Chondrocyte (in vitro differentiated cells): ENCODE data around the gene IFTAP. TPM values are rescaled to one million over a fixed set of nuclear protein-coding genes. Genes with fewer than 3 reads are reported as not detected.
A peak's percentile ranks its signal among the peaks of the same experiment; 100 is the strongest.
"Not testable (repeated sequence)": the region's sequence is repeated elsewhere in the genome, so short reads cannot be mapped to it uniquely, and the experiment has no call there.

Experiments
- DNase-seq: peaks from one replicate; pipeline ENCODE4 v3.0.0; 2021; ENCODE audit warnings: mixed read lengths, low spot score
- H3K27ac Mint-ChIP-seq: one replicate; pipeline ENCODE4 v1.8.0; 2021; ENCODE audit warnings: mild to moderate bottlenecking, moderate library complexity, mixed read lengths; ENCODE audit not compliant: unreplicated experiment
- H3K27me3 Mint-ChIP-seq: 2 replicates; pipeline ENCODE4 v1.8.0; 2021; ENCODE audit warnings: low read depth, mixed read lengths
- H3K36me3 Mint-ChIP-seq: 2 replicates; pipeline ENCODE4 v1.8.0; 2021; ENCODE audit warnings: low read depth, mixed read lengths
- H3K4me1 Mint-ChIP-seq: 2 replicates; pipeline ENCODE4 v1.8.0; 2021; ENCODE audit warnings: low read depth, mild to moderate bottlenecking, mixed read lengths
- H3K4me3 Mint-ChIP-seq: one replicate; pipeline ENCODE4 v1.8.0; 2021; ENCODE audit warnings: mild to moderate bottlenecking, moderate library complexity, mixed read lengths; ENCODE audit not compliant: unreplicated experiment
- H3K9me3 Mint-ChIP-seq: 2 replicates; pipeline ENCODE4 v1.8.0; 2021; ENCODE audit warnings: low read depth, mixed read lengths
- long read RNA-seq: library from polyadenylated mRNA; stranded (forward); transcript quantifications from one replicate; pipeline ENCODE4 v2.0.0, GENCODE V29; 2021
- total RNA-seq: library from RNA; stranded (reverse); gene quantifications from 3 replicates; pipeline ENCODE4 v1.2.1, GENCODE V29; 2021
- TF ChIP-seq, protein P1 (sequence below): fragments of 200-600 bp; sonication (generic); IDR thresholded peaks from 2 replicates; pipeline ENCODE4 v1.5.0; 2021; ENCODE audit warnings: antibody characterized with exemption, mild to moderate bottlenecking, moderate library complexity

The IFTAP gene, protein sequence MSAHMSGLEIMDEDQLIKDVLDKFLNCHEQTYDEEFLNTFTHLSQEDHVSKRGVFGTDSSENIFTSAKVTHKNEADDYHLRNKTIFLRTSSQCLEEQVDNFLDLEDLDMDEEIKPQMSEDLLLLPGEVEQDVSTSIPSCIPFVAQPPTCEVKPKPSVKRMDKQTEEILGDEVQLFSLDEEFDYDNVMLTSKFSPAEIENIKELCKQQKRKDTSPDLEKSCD
- total RNA-seq, result 16.4 to 19.7 TPM (median 17.9 TPM) in 3 replicates
- long read RNA-seq, partial matches to known transcripts, result 1 of 13 reads
- long read RNA-seq, other reads (novel, unspliced or antisense), result 2 of 13 reads

GRCh38 chr11:36594316-36594989, at the start of gene IFTAP:
Gene IFTAP, plus strand, starts transcription at chr11:36594502. Its CDS starts 15,602 bp downstream, at chr11:36610104.
- Mint-ChIP-seq H3K9me3 (no peaks in the 10 kb centered on the region), H3K4me3 (peak within 1 kb of the TSS; percentile 93), H3K36me3 (no peaks in the 10 kb centered on the region), H3K27me3 (peaks cover 25% of the 10 kb centered on the region), H3K4me1 (peaks cover 11% of the 10 kb centered on the region), H3K27ac (peak within 1 kb of the TSS; percentile 80)
- TF ChIP-seq, protein P1, sequence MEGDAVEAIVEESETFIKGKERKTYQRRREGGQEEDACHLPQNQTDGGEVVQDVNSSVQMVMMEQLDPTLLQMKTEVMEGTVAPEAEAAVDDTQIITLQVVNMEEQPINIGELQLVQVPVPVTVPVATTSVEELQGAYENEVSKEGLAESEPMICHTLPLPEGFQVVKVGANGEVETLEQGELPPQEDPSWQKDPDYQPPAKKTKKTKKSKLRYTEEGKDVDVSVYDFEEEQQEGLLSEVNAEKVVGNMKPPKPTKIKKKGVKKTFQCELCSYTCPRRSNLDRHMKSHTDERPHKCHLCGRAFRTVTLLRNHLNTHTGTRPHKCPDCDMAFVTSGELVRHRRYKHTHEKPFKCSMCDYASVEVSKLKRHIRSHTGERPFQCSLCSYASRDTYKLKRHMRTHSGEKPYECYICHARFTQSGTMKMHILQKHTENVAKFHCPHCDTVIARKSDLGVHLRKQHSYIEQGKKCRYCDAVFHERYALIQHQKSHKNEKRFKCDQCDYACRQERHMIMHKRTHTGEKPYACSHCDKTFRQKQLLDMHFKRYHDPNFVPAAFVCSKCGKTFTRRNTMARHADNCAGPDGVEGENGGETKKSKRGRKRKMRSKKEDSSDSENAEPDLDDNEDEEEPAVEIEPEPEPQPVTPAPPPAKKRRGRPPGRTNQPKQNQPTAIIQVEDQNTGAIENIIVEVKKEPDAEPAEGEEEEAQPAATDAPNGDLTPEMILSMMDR, result no peak
- DNase-seq, result no peak

GRCh38 chr11:36550385-36551115, 43.8 kb upstream of the IFTAP start:
- TF ChIP-seq, protein P1, result no peak
- peaks cover 5% of the 10 kb centered on the region for H3K9me3 Mint-ChIP-seq
- no peak overlapping the region for H3K4me3 Mint-ChIP-seq

GRCh38 chr11:36557390-36557789, 36.9 kb upstream of the IFTAP start:
- H3K4me3 Mint-ChIP-seq, result peak overlapping the region; percentile 4
- peaks cover 13% of the 10 kb centered on the region for H3K9me3 Mint-ChIP-seq
- H3K36me3 Mint-ChIP-seq, H3K27ac Mint-ChIP-seq, H3K4me1 Mint-ChIP-seq, DNase-seq: not testable (repeated sequence)
- peaks cover 30% of the 10 kb centered on the region for H3K27me3 Mint-ChIP-seq

More at GRCh38 chr11:36550385-36551115, 43.8 kb upstream of the IFTAP start:
- no peaks in the 10 kb centered on the region for H3K4me1 Mint-ChIP-seq
- DNase-seq, result no peak
- peaks cover 28% of the 10 kb centered on the region for H3K27me3 Mint-ChIP-seq
- H3K27ac Mint-ChIP-seq, result no peak overlapping the region
- peaks cover 2% of the 10 kb centered on the region for H3K36me3 Mint-ChIP-seq

GRCh38 chr11:36557991-36558390, 36.3 kb upstream of the IFTAP start:
- Mint-ChIP-seq H3K27me3 (peaks cover 32% of the 10 kb centered on the region), H3K9me3 (peaks cover 13% of the 10 kb centered on the region), H3K4me1 (no peaks in the 10 kb centered on the region), H3K4me3 (no peak overlapping the region), H3K36me3 (peaks cover 3% of the 10 kb centered on the region), H3K27ac (no peak overlapping the region)
- TF ChIP-seq, protein P1, result no peak
- no peak for DNase-seq

- Mint-ChIP-seq H3K27me3 (peaks cover 32% of the 10 kb centered on the region), H3K4me1 (no peaks in the 10 kb centered on the region), H3K27ac (no peak overlapping the region), H3K9me3 (peaks cover 13% of the 10 kb centered on the region), H3K4me3 (no peak overlapping the region), H3K36me3 (peaks cover 3% of the 10 kb centered on the region)
- TF ChIP-seq, protein P1, result no peak
- no peak for DNase-seq
Measured at GRCh38 chr11:36558571-36559413, 35.5 kb upstream of the IFTAP start.
